Stimulated activated CD8-positive, alpha-beta memory T cell treated with anti-CD3 and anti-CD28 coated beads, Interleukin-7, amount 100 ng/mL, for 1 hour (primary cell): ENCODE results near the gene MYO9A.
"Not testable (repeated sequence)": the region's sequence is repeated elsewhere in the genome, so short reads cannot be mapped to it uniquely, and the experiment has no call there.

Experiments
- DNase-seq, 2 donors: peaks; one replicate each; pipeline ENCODE4 v3.0.0-alpha.2; 2020; ENCODE audit warnings: low read depth in 2 of 2

MYO9A gene

GRCh38 chr15:72092691-72093090 is 25.3 kb downstream of the MYO9A start:
- no peak for DNase-seq

DNA sequence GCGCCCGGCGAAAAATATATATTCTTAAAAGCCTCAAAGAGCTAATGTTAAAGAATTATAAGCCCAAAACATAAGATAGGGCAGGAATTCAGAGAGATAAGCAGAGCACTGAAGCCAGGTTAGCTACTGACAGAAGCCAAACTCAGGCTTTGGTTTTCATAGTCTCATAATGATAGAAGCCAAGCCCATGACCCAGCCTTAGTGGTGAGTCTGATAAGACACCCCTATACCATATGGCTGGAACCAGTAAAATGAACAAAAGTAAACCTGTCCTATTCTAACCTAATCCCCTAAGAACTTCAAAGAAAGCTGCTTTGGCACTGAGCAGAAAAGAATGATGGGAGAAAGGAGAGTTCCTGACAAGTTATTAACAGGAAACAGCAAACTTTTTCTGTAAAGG is 25.9 kb downstream of the MYO9A start:
- no peak for DNase-seq

DNA sequence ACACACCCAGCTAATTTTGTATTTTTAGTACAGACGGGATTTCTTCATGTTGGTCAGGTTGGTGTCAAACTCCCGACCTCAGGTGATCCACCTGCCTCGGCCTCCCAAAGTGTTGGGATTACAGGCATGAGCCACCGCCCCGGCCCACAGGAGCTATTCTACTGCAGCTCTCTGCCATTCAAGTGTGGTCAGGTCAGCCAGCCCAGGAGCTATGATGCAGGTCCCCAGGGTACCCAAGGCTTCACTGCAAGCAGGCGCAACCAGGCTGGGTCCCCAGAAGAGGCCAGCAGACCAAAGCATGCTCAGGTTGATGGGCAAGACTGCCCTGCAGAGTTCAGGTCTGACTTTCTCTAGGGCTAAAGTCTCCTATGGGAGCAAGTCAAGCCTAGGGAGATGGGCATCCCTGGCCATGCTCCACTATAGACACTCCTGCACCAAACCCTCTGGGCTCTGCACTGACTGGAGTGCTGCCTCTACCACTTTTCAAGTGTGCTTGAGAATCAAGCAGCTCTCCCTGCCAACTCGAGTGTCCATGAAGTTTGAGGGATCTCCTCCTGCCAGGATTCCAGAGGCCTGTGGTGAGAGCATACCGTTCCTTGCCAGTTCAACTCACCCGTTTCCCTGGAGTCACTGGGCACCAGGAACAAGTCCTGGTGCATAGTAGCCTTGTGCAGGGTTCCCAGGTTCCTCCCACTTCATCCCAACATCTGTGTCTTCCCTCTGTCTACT is 30.9 kb downstream of the MYO9A start:
- no peak for DNase-seq

GRCh38 chr15:72086010-72086697 is 31.8 kb downstream of the MYO9A start:
- DNase-seq: no peak

- no peak for DNase-seq
Observed at GRCh38 chr15:72082176-72082575, 35.8 kb downstream of the MYO9A start.

GRCh38 chr15:72078887-72079286 is 39.1 kb downstream of the MYO9A start:
- DNase-seq: no peak

- no peak for DNase-seq
Observed at GRCh38 chr15:72077950-72078349, 40.0 kb downstream of the MYO9A start.

DNA sequence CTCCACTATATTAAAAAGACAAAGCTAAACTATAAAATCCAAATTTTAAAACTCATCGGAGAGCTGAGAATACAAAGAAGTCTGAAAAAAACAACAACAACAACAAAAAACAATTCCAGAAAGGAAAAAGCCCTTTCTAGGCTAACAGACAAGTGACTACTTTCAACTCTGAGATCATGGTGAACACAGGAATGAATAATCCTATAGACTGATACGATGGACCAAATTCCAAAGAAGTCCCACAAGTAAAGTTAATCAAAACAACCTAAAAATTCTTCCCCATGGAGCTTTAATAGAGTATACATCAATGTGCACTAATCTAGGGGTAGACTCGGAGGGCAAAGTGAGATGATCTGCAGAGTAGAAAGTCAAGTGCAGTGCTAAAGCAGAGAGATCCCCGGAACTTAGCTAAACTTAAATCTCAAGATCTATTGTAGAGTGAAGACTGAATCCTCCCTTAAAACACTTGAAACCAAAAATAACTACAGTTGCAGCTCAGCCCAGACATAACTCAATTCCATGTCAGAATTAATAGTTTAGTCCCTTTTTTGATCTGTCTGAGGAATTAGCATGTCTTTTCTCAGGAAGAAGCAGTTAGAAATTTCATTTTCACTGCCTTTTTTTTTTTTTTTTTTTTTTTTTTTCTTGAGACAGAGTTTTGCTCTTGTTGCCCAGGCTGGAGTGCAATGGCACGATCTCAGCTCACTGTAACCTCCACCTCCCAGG is 43.5 kb downstream of the MYO9A start:
- DNase-seq: no peak

DNA sequence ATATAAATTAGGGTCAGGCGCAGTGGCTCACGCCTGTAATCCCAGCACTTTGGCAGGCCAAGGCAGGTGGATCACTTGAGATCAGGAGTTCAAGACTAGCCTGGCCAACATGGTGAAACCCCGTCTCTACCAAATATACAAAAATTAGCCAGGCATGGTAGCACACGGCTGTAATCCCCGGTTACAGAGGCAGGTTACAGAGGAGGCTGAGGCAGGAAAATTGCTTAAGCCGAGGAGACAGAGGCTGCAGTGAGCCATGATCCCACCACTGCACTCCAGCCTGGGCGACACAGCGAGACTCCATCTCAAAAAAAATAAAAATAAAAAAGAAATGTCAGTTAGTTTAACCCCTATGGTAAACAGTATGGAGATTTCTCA is 46.5 kb downstream of the MYO9A start:
- not testable (repeated sequence) for DNase-seq

- DNase-seq: no peak
Observed at GRCh38 chr15:72070817-72071447, 47.0 kb downstream of the MYO9A start.

DNA sequence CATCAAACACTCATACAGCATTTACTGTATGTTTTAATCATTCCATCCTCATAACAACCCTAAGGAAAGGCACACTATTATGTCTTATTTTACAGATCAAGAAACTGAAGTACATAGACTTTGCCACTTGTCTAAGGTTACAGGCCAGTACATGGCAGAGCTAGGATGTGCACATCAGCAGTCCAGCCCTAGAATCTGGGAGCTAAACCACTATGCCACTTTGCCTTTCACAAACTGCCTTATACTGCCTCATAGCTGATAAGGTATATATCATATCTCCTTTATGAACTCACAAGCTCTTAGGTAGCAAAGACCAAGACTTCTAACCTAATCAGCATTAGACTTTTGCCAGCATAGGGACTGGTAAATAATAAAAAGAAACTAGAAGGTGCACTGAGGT is 49.1 kb downstream of the MYO9A start:
- no peak for DNase-seq

GRCh38 chr15:72065801-72066200 is 52.1 kb downstream of the MYO9A start:
- no peak for DNase-seq

DNA sequence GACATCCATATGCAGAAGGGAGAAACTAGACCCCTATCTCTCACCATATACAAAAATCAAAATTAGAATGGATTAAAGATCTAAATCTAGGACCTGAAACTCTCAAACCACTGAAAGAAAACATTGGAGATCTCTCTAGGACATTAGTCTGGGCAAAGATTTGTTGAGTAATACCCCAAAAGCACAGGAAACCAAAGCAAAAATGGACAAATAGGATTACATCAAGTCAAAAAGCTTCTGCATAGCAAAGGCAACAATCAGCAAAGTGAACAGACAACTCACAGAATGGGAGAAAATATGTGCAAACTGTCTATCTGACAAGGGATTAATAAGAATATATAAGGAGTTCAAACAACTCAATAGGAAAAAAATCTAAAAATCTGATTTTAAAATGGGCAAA is 54.8 kb downstream of the MYO9A start:
- DNase-seq: no peak

DNA sequence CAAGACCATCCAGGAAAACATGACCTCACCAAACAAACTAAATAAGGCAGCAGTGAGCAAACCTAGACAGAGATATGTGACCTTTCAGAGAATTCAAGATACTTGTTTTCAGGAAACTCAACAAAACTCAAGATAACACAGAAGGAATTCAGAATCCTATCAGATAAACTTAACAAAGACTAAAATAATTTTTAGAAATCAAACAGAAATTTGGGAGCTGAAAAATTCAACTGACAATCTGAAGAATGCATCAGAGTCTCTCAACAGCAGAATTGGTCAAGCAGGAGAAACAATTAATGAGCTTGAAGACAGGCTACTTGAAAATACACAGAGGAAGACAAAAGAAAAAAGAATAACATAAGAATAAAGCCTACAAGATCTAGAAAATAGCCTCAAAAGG is 55.6 kb downstream of the MYO9A start:
- no peak for DNase-seq

- no peak for DNase-seq
Observed at GRCh38 chr15:72060687-72061250, 57.2 kb downstream of the MYO9A start.

GRCh38 chr15:72058585-72058984 is 59.4 kb downstream of the MYO9A start:
- DNase-seq: no peak

- no peak for DNase-seq
Observed at GRCh38 chr15:72057548-72058091, 60.3 kb downstream of the MYO9A start.

DNA sequence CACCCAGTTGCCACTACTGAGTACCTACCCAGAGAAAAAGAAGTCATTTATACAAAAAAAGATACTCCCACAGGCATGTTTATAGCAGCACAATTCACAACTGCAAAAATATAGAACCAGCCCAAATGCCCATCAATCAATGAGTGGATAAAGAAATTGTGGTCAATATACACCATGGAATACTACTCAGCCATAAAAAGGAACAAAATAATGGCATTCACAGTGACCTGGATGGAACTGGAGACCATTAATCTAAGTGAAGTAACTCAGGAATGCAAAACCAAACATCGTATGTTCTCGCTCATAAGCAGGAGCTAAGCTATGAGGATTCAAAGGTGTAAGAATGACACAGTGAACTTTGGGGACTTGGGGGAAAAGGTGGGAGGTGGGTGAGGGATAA is 61.7 kb downstream of the MYO9A start:
- not testable (repeated sequence) for DNase-seq

- DNase-seq: not testable (repeated sequence)
Observed at GRCh38 chr15:72053297-72053696, 64.7 kb downstream of the MYO9A start.

GRCh38 chr15:72050700-72051099 is 67.2 kb downstream of the MYO9A start:
- no peak for DNase-seq

DNA sequence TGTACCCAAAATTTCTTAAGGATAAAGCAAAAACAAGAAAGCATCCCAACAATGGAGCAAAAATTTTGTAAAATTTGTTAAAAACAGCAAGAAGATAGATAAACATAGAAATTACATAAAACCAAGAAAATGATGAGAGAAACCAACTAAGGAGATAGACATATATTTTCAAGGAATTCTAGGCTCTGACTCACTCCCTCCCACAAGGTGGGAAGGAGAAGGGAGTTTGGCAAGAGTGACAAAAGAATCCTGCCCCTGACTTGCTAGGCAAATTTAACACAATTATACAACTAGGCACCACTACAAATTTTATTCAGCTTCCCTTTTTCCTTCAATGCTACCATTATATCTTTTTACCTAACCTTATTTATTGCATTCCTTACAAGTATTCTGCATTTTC is 70.9 kb downstream of the MYO9A start:
- no peak for DNase-seq

DNA sequence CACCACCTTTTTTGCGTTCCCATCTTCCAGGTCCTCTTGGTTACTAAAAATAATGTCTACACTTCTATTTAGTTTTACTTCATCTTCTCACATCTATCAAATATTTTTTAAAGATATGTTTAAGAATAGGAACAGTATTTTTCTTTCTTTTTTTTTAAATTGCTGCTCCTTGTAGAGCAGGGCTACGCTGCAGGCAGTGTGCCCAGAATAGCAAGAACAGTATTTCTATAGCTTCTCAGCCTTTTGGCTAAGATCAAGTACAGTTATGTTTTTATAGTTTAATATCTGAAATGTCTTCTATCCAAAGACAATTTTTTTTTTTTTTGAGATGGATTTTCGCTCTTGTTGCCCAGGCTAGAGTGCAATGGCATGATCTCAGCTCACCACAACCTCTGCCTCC is 73.0 kb downstream of the MYO9A start:
- DNase-seq: no peak
